ENCODE data around the gene TSPAN18.

The TSPAN18 gene

GRCh38 chr11:44781655-44782054 lies 54.9 kb downstream of the TSPAN18 start:
- intact Hi-C loops (cut with DNase I) = no loop called here
- no peak for DNase-seq

- DNase-seq = no peak
- intact Hi-C loops (cut with DNase I) = no loop called here
Observed at GRCh38 chr11:44782478-44782877, 55.7 kb downstream of the TSPAN18 start.

DNA sequence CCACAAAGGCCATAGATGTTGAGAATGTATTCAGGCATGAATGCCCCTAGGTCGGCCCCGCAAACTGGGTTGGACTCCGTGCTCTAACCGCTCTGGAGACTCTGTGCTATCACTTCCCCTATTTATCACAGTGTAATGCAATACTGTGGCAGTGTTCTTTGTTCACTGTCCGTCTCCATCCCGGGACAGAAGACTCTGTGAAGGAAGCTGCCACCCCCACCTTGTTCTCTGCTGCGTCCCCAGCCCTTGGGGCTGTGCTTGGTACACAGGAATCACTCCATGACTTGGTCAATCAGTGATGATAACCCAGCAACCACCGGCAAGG lies 57.6 kb downstream of the TSPAN18 start:
- no peak for DNase-seq
- intact Hi-C loops (cut with DNase I) = no loop called here

DNA sequence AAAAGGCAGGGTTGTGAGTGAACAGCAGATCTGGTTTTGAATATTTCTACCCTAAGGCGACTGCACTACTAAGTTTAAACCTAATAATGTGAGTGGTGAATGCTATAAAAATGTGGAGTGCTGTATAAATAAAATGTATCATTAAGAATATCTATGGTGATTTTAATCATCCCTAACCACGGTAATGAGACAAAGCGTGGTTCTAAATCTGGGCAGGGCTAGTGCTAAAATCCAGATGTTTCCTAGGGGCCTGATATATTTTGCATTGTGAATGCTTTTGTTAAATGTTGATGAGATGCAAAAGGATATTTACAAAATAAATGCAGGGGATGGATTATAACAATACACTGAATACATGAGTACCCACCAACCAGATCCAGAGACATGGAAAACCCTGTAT lies 58.1 kb downstream of the TSPAN18 start:
- DNase-seq = no peak
- intact Hi-C loops (cut with DNase I) = no loop called here

DNA sequence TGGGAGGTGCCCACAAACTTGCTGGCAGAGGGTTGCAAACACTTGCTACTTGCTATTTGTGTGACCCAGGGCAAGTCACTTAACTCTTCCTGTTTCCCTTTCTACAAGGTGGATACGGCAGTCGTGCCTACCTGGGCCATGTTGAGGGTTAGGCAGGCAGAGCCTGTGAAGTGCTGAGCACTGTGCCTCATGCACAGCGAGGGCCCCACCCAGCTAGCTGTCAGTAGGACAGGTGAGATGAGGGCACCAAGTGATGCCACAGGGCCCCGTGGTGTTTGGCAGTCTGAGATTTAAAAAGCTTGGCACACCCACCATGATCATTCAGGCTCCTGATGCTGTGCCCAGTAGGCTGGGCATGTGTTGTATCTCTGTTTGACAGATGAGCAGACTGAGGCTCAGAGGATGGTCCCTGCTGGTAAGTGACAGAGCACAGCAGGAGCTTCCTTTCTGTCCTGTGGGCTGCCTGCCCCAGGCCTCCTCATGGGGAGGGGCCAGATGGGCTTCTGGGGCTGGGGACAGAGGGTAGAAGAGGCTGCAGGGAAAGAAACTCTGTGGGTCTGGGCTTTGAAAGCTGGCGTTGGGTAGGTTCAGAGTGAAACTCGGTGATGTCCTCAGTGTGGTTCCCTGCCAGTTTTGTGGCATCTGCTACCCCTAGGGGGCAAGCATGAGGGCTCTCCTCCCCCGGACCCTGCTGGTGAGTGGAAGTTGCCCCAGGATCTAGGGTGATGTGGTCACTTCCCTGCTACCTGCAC lies 59.3 kb downstream of the TSPAN18 start:
- intact Hi-C loops (cut with DNase I) = no loop called here

DNA sequence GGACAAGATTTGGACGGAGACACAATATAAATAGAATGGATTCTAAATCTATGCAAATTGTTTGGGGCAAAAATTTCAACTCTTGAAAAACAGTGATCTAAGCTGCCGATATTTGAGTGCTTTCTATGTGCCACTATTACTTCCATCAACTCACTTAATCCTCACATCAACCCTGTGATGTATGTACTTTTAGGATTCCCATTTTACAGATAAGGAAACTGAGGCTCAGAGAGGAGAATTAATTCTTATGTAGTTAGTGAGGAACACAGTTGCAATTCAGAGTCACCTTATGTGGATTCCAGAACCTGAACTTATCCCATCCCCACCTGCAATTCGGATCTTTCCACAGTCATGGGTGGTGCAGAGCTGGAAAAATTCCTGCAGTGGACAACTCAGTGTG lies 60.3 kb downstream of the TSPAN18 start:
- intact Hi-C loops (cut with DNase I) = no loop called here
- no peak for DNase-seq

More for the DNA sequence above, 59.3 kb downstream of the TSPAN18 start:
- DNase-seq = no peak

DNA sequence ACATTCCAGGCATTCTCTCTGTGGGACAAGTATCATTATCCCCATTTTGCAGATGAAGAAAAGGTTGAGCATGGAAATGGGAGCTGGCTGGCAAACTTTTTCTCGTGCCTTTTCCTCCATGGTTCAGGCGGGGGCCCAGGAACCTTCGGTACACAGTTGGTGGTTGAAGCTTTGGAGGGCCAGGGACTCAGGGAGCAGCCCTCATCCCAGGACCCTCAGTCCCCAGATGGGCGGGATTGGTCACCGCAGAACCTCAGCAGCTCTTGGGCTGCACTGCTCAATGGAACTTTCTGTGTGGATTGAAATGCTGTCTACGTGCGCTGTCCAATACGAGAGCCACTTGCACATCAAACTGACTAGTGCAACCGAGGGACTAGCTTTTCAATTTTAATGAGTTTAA lies 61.2 kb downstream of the TSPAN18 start:
- no peak for DNase-seq
- intact Hi-C loops (cut with DNase I) = no loop called here

- intact Hi-C loops (cut with DNase I) = no loop called here
- no peak for DNase-seq
Observed at GRCh38 chr11:44788536-44789261, 61.9 kb downstream of the TSPAN18 start.

DNA sequence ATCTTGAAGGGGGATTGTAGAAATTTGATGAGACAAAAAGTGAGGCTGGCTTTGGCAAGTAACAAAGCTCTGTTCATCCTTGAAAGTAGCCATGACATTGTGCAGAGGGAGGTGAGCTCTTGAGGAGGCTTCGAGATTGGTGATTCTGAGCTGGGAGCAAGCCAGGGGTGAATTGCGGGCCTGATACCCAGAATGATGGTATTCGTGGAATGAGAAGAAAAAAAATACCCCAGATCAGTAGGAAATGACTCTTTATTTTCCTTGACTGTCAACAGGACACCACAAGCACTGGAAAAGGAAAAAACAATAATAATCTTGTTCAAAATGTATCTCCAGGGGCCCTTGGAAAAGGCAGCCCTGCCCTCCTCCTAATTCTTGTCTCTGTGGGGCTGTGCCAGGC lies 62.7 kb downstream of the TSPAN18 start:
- intact Hi-C loops (cut with DNase I) = no loop called here
- DNase-seq = no peak

GRCh38 chr11:44790211-44790610 lies 63.4 kb downstream of the TSPAN18 start:
- intact Hi-C loops (cut with DNase I) = no loop called here
- DNase-seq = no peak

- intact Hi-C loops (cut with DNase I) = no loop called here
- DNase-seq = no peak
Observed at GRCh38 chr11:44791316-44791925, 64.7 kb downstream of the TSPAN18 start.

GRCh38 chr11:44792171-44792570 lies 65.4 kb downstream of the TSPAN18 start:
- no peak for DNase-seq
- intact Hi-C loops (cut with DNase I) = no loop called here

DNA sequence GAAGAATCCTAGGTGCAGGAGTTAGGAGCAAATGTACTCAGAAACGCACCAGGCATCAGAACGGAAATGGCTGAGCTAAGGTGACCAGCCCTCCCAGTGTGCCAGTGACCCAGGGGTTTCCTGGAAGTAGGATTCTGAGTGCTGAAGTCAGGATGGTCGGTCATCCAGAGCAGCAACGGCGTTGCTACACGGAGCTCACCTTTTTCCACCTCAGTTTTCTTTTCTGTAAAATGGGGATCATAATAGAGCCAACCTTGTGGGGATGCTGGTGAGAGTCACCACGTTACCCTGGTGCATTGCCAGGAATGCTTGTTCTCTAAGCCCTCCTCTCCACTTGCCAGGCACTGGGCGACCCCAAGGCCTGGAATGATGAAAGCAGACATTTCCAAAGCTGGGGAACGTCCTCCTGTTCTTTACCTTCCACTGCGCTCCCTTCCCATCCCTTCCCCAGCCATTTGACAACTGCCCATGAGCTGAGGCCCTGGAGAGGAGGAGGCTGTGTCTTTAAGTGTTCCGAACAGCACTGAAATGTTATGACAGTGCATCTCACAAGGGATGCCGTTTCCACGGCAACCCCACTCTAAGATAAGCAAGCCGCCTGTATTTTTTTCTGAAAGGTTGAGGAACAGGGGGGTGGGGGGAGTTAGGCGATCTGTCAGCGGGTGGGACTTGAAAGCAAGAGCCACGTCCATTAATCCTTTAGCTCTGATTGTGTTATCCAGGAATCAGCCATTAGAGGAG lies 66.8 kb downstream of the TSPAN18 start:
- DNase-seq = no peak
- intact Hi-C loops (cut with DNase I) = no loop called here

GRCh38 chr11:44795803-44796535 lies 69.2 kb downstream of the TSPAN18 start:
- DNase-seq = no peak
- intact Hi-C loops (cut with DNase I) = no loop called here

DNA sequence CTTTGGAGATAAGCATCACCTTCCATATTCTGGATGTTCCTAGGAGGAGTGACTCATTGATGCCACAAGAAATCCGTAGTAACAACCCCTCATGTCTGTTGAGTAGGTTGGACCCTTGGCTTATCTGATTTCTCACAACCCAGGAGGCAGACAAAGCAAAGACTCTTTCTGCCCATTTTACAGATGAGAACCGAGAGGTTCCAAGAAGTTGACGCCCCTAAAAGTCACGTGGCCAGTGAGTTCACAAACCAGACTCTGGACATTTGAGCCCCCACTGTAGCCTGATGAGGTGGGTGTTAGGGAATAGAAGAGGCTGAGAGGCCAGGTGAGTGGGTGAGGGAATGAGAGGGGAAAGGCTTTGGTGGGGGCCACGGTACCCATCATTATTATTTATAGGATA lies 70.3 kb downstream of the TSPAN18 start:
- no peak for DNase-seq
- intact Hi-C loops (cut with DNase I) = no loop called here

DNA sequence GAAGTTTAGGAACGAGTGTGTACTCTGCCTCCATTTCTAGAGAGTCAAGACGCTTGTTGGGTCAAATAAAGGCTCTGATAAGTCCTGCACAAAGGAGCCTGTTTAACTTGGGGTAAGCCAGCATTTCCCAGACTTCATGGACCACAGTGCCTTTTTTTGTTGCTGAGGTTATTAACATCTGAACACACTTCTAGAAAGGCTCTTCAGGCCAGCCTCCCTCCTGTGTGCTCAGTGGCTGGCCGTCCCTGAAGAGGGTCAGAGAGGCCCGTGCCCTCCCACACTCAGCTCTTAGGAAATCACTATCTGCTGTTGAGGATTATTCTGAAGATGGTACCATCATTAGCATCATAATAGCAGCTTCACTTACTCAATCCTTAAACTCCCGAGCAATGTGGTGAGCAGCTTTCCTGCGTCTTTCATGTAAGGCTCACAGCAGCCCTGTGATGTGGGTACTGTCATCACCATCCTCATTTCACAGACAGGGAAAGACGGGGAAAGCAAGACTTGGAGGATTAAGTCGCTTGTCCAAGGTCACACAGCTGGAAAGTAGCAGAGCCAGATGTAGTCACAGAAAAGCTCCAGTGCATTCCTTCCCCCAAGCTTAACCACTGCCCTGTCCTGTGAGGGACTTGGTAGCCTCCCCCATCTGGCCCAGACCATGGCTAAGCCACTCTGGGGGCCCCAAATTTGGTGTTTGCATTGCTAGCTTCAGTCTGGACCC lies 71.3 kb downstream of the TSPAN18 start:
- DNase-seq = no peak
- intact Hi-C loops (cut with DNase I) = no loop called here

- DNase-seq = no peak
- intact Hi-C loops (cut with DNase I) = no loop called here
Observed at GRCh38 chr11:44798607-44798972, 71.8 kb downstream of the TSPAN18 start.

DNA sequence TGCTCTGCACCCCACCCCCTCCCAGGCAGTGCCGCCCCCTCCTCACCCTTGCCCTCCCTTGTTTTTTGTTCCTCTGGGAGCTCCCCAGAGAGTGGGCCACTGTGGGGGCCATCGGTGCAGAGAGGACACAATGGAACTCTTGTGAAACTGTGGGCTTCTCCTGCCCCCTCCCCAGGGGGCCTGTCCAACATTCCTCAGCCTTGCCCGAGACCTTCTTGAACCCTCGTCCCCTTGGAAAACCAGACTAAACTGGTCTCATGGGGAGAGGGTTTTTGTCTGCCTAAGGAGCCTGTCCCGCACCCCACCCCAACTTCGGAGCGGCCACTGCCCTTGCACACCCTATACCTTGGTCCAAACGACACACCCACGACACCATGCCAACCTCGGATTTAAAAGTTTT lies 72.2 kb downstream of the TSPAN18 start:
- intact Hi-C loops (cut with DNase I) = no loop called here
- DNase-seq = no peak

DNA sequence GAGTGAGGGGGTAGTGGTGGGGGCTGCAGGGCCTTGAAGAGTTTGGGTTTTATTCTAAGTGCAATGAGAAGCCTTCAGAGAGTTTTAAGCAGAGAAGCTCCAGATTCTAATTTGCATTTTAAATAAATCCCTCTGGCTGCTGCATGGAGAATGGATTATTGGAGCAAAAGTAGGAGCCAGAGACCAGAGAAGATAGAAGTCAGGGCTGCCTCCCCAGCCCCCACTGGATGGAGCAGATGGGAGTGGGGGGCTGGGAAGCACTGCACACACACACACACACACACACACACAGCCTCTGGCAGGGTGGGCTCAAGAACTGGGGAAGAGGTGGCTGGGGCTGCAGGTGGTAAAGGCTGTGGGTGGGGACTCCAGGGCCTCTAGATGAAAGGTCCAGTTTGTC lies 75.6 kb downstream of the TSPAN18 start:
- intact Hi-C loops (cut with DNase I) = no loop called here
- DNase-seq = no peak

All from head of caudate nucleus (tissue), 42 donors.